Osteoblast (primary cell): Measurements from ENCODE around the gene DYNLT2B. TPM values are rescaled to one million over a fixed set of nuclear protein-coding genes. Genes with fewer than 3 reads are reported as not detected.

Experiments used
- DNase-seq: peaks from one replicate; pipeline ENCODE4 v3.0.0; 2011; ENCODE audit warnings: low spot score, mixed read lengths; ENCODE audit not compliant: insufficient read length; ENCODE audit errors: missing footprints
- H2AFZ ChIP-seq: 2 replicates; pipeline ENCODE4 v1.6.0; 2011; ENCODE audit warnings: mild to moderate bottlenecking, low read length
- H3K27ac ChIP-seq: 2 replicates; pipeline ENCODE4 v1.5.1; 2011; ENCODE audit warnings: mild to moderate bottlenecking, low read depth, low read length, moderate library complexity
- H3K27me3 ChIP-seq: 2 replicates; pipeline ENCODE4 v1.6.0; 2012; ENCODE audit warnings: mild to moderate bottlenecking, control low read depth, inconsistent platforms, low read length, moderate library complexity; ENCODE audit not compliant: insufficient read depth
- H3K36me3 ChIP-seq: 2 replicates; pipeline ENCODE4 v1.5.1; 2011; ENCODE audit warnings: mild to moderate bottlenecking, low read length, control low read depth, moderate library complexity; ENCODE audit not compliant: insufficient read depth
- H3K4me1 ChIP-seq: 2 replicates; pipeline ENCODE4 v1.5.1; 2011; ENCODE audit warnings: mild to moderate bottlenecking, low read length, control low read depth, moderate library complexity; ENCODE audit not compliant: insufficient read depth
- H3K4me2 ChIP-seq: 2 replicates; pipeline ENCODE4 v1.6.0; 2011; ENCODE audit warnings: mild to moderate bottlenecking, low read length; ENCODE audit not compliant: insufficient read depth
- H3K4me3 ChIP-seq: fragments of 200-600 bp; sonication (generic); 3 replicates; pipeline ENCODE4 v1.5.1; 2012; ENCODE audit warnings: mild to moderate bottlenecking, low read length, inconsistent platforms; ENCODE audit not compliant: insufficient read depth
- H3K79me2 ChIP-seq: 2 replicates; pipeline ENCODE4 v1.6.0; 2012; ENCODE audit warnings: mild to moderate bottlenecking, low read length, control low read depth, inconsistent platforms; ENCODE audit not compliant: insufficient read depth
- H3K9me3 ChIP-seq: 2 replicates; pipeline ENCODE4 v1.5.1; 2011; ENCODE audit warnings: low read depth, low read length, control low read depth
- H4K20me1 ChIP-seq: 2 replicates; pipeline ENCODE4 v1.6.0; 2012; ENCODE audit warnings: mild to moderate bottlenecking, low read length, control low read depth; ENCODE audit not compliant: insufficient read depth
- total RNA-seq: library from RNA; depleted of rRNA; stranded (reverse); fragments of >200 nt; gene quantifications from 2 replicates; pipeline ENCODE4 v1.2.3, GENCODE V29; 2012
- TF ChIP-seq, protein P1 (sequence below): IDR thresholded peaks from 2 replicates; pipeline ENCODE4 v1.5.1; 2011; ENCODE audit warnings: mild to moderate bottlenecking, low read depth, low read length, moderate library complexity; ENCODE audit errors: extremely low read depth

DYNLT2B gene
- total RNA-seq, 1 donor = 10.5 TPM

DNA sequence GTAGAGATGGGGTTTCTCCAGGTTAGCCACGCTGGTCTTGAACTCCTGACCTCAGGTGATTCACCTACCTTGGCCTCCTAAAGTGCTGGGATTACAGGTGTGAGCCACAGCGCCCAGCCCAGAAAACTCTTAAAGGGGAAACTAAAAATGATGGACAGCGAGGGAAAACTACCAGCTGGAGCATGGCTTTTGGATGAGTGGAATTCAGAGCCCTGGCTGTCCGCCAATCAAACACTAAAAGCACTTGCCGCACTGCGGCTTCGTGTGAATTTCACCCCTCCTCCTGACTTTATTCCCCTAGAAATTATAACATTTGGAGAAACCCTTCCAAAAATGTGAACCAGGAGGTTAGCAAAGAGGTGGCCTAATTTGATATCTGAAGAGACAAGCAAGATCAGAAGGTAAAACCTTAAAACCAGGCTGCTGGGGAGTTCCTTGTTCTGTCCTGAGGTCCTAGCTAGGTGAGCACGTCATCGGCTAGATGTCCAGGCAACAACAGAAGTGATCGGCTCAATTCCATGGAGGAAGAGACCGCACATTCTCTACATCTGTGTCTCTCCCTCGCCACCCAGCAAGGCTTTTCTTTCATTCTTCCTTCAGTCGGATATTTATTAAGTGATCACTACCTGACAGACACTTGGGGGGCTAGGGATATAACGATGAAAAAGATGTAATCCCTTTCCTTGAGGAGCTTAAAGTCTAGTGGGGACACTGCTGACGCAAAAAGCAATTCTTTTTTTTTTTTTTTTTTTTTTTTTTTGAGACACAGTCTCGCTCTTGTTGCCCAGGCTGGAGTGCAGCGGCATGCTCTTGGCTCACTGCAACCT is 18.5 kb upstream of the DYNLT2B start:
- TF ChIP-seq, protein P1, sequence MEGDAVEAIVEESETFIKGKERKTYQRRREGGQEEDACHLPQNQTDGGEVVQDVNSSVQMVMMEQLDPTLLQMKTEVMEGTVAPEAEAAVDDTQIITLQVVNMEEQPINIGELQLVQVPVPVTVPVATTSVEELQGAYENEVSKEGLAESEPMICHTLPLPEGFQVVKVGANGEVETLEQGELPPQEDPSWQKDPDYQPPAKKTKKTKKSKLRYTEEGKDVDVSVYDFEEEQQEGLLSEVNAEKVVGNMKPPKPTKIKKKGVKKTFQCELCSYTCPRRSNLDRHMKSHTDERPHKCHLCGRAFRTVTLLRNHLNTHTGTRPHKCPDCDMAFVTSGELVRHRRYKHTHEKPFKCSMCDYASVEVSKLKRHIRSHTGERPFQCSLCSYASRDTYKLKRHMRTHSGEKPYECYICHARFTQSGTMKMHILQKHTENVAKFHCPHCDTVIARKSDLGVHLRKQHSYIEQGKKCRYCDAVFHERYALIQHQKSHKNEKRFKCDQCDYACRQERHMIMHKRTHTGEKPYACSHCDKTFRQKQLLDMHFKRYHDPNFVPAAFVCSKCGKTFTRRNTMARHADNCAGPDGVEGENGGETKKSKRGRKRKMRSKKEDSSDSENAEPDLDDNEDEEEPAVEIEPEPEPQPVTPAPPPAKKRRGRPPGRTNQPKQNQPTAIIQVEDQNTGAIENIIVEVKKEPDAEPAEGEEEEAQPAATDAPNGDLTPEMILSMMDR = no peak
- peaks cover 20% of the 10 kb centered on the region for H3K4me1 ChIP-seq
- no peaks in the 10 kb centered on the region for H4K20me1 ChIP-seq
- no peaks in the 10 kb centered on the region for H3K9me3 ChIP-seq
- no peak overlapping the region for H2AFZ ChIP-seq
- no peak overlapping the region for H3K4me3 ChIP-seq
- H3K27ac ChIP-seq = no peak overlapping the region
- DNase-seq = peak; percentile 64
- no peaks in the 10 kb centered on the region for H3K36me3 ChIP-seq
- no peak overlapping the region for H3K4me2 ChIP-seq
- no peaks in the 10 kb centered on the region for H3K79me2 ChIP-seq
- H3K27me3 ChIP-seq = no peaks in the 10 kb centered on the region

DNA sequence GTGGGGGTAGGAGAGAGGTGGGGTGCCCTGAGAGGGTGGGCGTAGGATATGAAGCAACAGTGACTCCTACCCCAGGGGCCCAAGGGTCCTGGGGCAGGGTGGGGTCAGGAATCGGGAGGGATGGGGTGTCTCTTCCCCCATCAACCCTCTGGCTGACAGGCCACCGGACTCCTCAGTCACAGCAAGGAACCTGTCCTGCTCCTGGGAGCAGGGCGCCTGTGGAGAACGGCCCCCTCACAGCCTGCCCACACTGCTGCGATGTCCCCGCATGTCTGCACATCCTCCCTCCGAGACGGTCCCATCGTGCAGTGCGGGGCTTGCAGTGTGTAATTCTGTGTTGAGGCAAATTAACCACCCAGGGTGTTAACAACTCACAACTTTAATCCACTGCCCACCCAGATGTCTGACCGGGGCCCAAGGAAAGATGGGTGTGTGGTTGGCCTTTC is 17.5 kb upstream of the DYNLT2B start:
- Histone ChIP-seq H3K27me3 (no peaks in the 10 kb centered on the region), H2AFZ (no peak overlapping the region), H3K79me2 (no peaks in the 10 kb centered on the region), H3K4me2 (no peak overlapping the region), H4K20me1 (no peaks in the 10 kb centered on the region), H3K9me3 (no peaks in the 10 kb centered on the region), H3K36me3 (no peaks in the 10 kb centered on the region), H3K4me1 (peaks cover 16% of the 10 kb centered on the region), H3K27ac (no peak overlapping the region), H3K4me3 (no peak overlapping the region)
- peak; percentile 76 for DNase-seq
- TF ChIP-seq, protein P1 = no peak

DNA sequence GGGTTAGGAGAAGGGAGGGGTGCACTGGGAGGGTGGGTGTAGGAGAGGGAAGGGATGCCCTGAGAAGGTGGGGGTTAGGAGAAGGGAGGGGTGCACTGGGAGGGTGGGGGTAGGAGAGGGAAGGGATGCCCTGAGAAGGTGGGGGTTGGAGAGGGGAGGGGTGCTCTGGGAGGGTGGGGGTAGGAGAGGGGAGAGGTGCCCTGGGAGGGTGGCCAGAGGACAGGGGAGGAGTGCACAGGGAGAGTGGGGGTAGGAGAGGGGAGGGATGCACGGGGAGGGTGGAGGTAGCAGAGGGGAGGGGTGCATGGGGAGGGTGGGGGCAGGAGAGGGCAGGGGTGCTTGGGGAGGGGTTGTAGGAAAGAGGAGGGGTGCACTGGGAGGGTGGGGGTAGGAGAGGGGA is 16.9 kb upstream of the DYNLT2B start:
- no peaks in the 10 kb centered on the region for H3K27me3 ChIP-seq
- no peaks in the 10 kb centered on the region for H3K79me2 ChIP-seq
- H3K9me3 ChIP-seq = no peaks in the 10 kb centered on the region
- H2AFZ ChIP-seq = no peak overlapping the region
- TF ChIP-seq, protein P1 = no peak
- no peak overlapping the region for H3K4me2 ChIP-seq
- no peaks in the 10 kb centered on the region for H4K20me1 ChIP-seq
- H3K4me3 ChIP-seq = no peak overlapping the region
- no peaks in the 10 kb centered on the region for H3K36me3 ChIP-seq
- DNase-seq = no peak
- H3K27ac ChIP-seq = no peak overlapping the region
- H3K4me1 ChIP-seq = peaks cover 13% of the 10 kb centered on the region

DNA sequence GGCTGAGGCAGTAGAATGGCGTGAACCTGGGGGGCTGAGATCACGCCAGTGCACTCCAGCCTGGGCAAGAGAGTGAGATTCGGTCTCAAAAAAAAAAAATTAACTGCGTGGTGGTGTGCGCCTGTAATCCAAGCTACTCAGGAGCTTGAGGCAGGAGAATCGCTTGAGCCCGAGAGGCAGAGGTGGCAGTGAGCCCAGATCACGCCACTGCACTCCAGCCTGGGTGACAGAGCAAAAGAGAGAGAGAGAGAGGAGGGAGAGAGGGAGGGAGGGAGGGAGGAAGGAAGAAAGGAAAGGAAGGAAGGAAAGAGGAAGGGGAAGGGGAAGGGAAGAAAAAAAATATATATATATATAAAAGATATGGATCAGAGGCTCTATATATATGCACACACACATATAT is 14.1 kb upstream of the DYNLT2B start:
- H2AFZ ChIP-seq = no peak overlapping the region
- no peak overlapping the region for H3K27ac ChIP-seq
- H3K4me1 ChIP-seq = peaks cover 5% of the 10 kb centered on the region
- no peaks in the 10 kb centered on the region for H3K9me3 ChIP-seq
- no peaks in the 10 kb centered on the region for H3K36me3 ChIP-seq
- H3K4me3 ChIP-seq = no peak overlapping the region
- H4K20me1 ChIP-seq = no peaks in the 10 kb centered on the region
- no peak for DNase-seq
- H3K4me2 ChIP-seq = no peak overlapping the region
- no peaks in the 10 kb centered on the region for H3K27me3 ChIP-seq
- no peaks in the 10 kb centered on the region for H3K79me2 ChIP-seq
- TF ChIP-seq, protein P1 = no peak
